ENCODE measurements around the gene OR4F16.
"Not testable (repeated sequence)": the region's sequence is repeated elsewhere in the genome, so short reads cannot be mapped to it uniquely, and the experiment has no call there.

The OR4F16 gene

GRCh38 chr1:686554-686953 lies at the start of gene OR4F16:
Gene OR4F16, minus strand, starts transcription at chr1:686654. Its CDS starts 0 bp downstream, at chr1:686654.
- DNase-seq = not testable (repeated sequence)

GRCh38 chr1:733649-734048 lies 47.2 kb upstream of the OR4F16 start:
- DNase-seq = not testable (repeated sequence)

GRCh38 chr1:727040-727439 lies 40.6 kb upstream of the OR4F16 start:
- not testable (repeated sequence) for DNase-seq

All from NCI-H2029 (cell line).